C4-2B (cell line): Measurements from ENCODE around the gene LSAMP.

Experiments used
- ZFX ChIP-seq: fragments of 450-650 bp; IDR thresholded peaks from 2 replicates; pipeline ENCODE4 v1.6.1; 2017
- TF ChIP-seq, protein P1 (sequence below): fragments of 450-650 bp; conservative IDR thresholded peaks from 2 replicates; pipeline ENCODE4 v1.5.1; 2017; ENCODE audit warnings: mild to moderate bottlenecking

DNA sequence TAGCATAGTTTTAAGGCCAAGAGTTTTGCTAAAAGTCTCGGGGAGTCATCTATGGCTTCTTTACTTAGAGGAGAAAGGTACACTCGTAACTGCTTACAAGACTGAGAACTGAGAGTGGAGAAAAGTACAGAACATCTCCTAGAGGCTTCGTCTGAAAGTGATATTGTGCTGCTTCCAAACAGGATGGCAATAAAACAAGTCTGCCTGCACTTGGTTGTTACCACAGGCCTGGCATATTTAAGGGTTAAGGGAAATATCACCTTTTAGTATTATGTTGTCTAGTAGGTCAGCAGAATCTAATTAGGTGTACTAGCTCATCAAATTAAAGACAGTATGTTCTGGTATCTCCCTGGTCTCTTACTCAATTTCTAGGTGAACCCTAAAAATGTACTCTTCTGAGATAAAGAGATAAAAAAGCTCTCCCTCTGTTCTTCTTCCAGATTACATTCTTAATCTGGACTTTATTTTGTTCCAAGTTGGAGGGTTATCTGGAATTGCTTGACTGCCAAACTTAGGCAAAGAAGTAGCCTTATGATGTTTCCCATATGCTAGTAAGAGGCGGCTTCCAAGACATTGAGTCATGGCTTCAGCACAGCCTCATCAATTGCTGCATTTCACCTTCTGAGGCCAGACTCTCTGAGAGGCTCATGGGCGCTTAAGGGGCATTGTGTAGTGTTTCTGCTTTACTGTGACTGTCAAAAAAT lies 181.3 kb downstream of the LSAMP start:
- TF ChIP-seq, protein P1, sequence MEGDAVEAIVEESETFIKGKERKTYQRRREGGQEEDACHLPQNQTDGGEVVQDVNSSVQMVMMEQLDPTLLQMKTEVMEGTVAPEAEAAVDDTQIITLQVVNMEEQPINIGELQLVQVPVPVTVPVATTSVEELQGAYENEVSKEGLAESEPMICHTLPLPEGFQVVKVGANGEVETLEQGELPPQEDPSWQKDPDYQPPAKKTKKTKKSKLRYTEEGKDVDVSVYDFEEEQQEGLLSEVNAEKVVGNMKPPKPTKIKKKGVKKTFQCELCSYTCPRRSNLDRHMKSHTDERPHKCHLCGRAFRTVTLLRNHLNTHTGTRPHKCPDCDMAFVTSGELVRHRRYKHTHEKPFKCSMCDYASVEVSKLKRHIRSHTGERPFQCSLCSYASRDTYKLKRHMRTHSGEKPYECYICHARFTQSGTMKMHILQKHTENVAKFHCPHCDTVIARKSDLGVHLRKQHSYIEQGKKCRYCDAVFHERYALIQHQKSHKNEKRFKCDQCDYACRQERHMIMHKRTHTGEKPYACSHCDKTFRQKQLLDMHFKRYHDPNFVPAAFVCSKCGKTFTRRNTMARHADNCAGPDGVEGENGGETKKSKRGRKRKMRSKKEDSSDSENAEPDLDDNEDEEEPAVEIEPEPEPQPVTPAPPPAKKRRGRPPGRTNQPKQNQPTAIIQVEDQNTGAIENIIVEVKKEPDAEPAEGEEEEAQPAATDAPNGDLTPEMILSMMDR = no peak
- no peak for TF ChIP-seq ZFX
